ENCODE data around the gene GLA.

GLA gene

DNA sequence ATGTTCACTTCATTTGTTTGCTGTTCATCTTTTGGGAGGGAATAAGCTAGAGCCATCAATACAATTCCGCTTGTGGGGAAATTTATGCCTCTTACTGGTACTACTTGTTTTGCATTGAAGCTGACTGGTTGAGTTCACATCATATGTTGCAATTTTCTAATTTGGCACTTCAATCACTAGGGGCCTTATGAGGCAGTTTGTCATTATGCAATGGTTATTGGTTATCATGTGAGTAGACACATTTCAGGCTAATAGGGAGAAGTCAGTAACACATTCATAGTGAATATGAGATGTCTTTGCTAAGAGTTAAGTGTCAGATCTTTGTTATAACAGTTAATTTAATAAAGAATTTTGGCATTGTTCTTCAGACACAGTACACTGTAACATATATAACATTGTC lies 11.9 kb downstream of the GLA start:
- DNase-seq: no peak

GRCh38 chrX:101394372-101394771 lies 13.4 kb downstream of the GLA start:
- DNase-seq: no peak

- DNase-seq: no peak
These were observed 14.0 kb downstream of the GLA start for GRCh38 chrX:101393530-101394305.

- DNase-seq: no peak
These were observed 15.9 kb downstream of the GLA start for GRCh38 chrX:101391831-101392230.

GRCh38 chrX:101390664-101391525 lies 16.8 kb downstream of the GLA start, which contains the start of gene RPL36A:
Gene RPL36A, plus strand, starts transcription at chrX:101391011. Its CDS starts 33 bp downstream, at chrX:101391044.
- DNase-seq: peak; percentile 88

GRCh38 chrX:101388604-101389003 lies 19.1 kb downstream of the GLA start:
- DNase-seq: no peak

- DNase-seq: no peak
These were observed 21.2 kb downstream of the GLA start for GRCh38 chrX:101386542-101386885.

DNA sequence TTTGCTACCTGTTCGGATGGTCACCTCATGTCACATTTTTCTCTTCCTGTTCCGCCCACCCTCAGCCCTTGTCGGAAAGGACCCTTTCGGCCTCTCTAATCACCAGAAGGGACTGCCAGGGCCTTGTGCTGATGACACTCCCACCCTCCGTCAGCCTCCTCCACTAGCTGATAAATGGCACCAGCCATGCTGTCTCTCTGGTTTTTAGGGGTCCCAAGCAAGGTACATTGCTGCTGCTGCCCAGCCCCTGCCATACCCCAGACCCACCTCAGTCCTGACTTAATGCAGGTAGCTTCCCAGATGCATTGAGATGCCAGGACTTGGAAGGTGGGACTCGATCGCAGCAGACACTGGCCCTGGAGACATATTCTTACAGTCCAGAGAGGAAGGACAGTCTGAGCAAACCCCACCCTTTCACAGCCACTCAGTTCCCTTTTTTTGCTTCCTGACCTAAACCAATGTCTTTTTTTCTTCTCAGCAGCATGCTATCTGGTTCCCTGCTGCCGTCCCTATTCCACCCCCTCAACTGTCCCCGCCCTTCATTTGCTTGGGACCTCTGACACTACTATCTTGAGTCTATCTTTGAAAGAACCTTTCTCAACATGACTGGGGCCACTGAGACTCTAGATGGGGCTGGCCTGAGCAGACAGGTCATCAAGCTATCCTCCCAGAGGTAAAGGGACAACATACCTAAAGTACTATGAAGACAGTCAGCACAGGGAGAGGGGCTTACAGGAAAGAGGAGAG lies 21.8 kb downstream of the GLA start, which contains the start of gene BTK:
TSS of gene BTK (minus strand) at position 397 of the 747 bp plus-strand sequence. CDS start 10,907 bp downstream, outside the sequence.
- no peak for DNase-seq

DNA sequence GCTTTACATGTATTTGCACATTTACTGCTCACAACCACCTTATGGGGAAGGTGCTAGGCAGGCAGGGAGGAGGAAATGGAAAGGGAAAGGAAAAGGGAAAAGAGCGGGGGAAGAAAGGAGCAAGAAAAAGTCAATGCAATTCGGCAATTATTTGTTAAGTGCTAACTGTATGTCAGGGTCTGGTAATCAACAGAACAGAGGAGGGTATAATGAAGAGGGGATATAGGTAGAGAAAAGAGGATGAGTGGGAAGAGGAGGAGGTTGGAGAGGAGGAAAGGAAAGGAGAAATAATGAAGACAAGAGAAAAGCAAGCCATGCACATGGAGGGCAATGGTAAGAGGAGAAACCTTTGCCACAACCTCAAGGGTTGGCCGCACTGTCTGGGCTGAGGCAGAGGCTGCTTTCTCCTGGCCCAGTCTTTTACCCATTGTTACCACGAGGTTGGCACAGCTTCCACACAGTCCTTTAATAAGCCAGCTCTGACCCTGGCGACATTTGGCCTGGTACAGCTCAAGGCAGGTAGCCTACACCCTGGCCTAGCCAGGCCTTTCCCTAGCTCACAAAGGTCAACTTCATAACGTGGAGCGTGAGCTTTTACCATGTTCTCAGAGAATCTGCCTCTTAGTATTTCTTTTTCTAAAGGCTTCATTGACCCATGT lies 22.6 kb downstream of the GLA start:
- no peak for DNase-seq

- DNase-seq: no peak
These were observed 24.0 kb downstream of the GLA start for GRCh38 chrX:101383679-101384205.

DNA sequence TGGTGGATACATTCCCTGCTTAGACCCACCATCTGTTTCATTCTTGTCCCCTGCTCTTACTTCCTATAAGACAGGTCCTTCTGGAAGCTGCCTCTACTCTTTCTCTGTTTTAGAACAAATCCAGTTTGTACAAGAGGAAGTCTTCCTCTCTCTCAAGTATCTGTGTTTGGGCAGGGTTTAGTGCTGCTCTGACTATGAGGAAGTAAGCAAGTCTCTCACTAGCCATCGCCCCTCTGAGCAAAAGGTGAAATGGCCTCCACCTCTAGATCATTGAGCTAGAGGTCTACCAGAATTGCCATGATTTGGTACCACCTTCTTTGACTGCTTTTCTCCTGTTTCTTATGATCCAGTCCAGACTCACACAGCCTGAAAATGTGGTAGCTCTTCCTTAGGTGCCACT lies 30.2 kb downstream of the GLA start:
- DNase-seq: no peak

DNA sequence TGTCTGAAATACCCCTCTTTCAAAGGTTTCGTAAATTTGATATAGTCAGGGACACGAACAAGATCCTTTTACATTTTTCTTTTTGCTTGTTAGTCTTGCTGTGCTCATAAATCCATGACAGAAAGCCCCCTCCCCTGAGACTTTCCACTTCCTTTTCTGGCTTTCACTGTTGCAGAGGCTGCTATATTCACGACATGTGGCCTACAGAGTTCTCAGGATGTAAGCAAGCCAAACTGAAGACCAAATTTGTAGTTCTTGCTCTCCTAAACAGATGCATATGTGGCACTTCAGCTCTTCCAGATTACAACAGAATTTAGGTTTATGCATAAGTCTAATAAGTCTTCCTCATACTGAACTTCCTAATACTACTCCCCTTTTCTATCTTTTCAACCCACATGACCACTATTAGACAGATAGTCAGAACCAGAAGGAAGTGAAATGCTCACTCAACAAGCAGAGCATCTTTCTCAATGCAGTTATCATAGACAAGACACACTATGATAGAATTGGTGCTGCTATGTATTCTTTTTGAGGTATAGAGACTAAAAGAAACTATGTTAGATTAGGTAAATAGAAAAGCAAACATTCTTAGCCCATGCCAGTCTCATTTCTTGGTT lies 36.7 kb downstream of the GLA start:
- no peak for DNase-seq

- DNase-seq: no peak
These were observed 38.0 kb downstream of the GLA start for GRCh38 chrX:101369687-101370086.

DNA sequence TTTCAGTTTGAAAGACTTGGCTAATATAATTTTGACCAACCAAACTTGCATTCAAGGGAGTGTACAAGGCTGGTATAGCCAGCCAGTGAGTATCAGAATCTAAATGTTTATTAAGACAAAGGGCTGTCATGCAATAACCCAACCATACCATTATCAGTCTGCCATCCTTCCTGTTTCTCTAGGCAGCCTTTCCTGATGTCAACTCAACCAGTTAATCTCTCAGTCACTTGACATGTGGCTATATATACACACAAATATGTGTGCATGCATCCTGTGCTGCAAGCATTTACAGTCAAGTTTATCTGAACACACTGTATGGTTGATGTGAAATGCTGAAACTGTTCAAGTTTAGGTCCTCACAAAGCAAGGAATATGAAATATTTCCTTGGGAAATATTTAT lies 38.9 kb downstream of the GLA start:
- no peak for DNase-seq

- no peak for DNase-seq
These were observed 42.4 kb downstream of the GLA start for GRCh38 chrX:101365301-101365795.

DNA sequence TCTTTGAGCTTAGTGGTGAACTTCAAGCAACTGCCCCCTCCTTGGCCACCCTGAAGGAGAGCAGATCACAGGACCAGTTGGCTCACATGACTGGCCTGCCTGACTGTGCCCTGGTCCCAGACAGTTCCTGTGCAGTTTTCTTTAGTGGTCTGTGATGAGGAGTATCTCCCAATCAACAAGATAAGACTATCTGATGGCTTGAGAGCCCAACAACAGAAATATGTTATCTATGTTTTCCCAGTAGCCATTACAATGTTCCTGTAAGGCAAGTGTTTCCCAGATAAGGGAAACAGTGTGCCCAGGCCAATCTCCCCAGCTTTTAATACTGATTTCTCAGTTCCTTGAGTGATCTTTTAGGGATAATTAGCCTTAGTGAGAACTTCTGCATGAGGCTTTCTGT lies 45.0 kb downstream of the GLA start:
- no peak for DNase-seq

DNA sequence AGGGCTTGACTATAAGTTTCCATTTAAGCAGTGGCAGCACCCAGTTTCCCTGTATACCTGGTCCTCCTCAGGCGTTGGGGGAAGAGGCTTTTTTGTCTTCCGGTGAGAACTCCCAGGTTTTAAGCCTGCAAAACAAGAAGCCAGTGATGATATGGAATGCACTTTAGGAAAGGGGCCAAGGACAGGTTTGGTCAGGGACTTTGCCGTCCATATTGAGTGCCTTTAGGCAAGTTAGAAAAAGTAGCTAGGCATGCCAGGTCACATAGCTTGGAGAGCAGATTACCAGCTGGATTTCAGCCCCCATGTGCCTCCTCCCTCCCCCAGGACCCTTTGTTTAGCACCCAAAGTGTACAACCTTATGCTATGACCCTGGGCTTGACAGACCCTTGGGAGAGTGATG lies 45.6 kb downstream of the GLA start:
- no peak for DNase-seq

DNA sequence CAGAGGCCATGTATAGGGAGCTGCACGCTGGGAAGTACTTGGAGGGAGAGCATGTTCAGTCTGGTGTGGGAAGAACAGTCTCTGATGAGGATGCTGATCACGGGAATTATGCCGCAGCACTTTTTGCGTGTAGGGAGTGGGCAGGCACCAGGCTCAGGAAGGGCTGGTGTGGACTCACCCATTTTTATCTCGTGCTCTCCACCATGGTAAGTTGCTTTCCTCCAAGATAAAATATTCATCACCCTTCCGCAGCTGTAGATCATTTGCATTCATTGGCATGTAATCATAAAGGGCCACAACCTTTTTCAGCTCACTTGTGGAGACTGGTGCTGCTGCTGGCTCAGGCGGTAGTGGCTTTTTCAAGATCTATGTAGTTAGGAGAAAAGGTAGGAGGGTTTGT lies 47.3 kb downstream of the GLA start:
- no peak for DNase-seq

- no peak for DNase-seq
These were observed 47.8 kb downstream of the GLA start for GRCh38 chrX:101359966-101360365.

DNA sequence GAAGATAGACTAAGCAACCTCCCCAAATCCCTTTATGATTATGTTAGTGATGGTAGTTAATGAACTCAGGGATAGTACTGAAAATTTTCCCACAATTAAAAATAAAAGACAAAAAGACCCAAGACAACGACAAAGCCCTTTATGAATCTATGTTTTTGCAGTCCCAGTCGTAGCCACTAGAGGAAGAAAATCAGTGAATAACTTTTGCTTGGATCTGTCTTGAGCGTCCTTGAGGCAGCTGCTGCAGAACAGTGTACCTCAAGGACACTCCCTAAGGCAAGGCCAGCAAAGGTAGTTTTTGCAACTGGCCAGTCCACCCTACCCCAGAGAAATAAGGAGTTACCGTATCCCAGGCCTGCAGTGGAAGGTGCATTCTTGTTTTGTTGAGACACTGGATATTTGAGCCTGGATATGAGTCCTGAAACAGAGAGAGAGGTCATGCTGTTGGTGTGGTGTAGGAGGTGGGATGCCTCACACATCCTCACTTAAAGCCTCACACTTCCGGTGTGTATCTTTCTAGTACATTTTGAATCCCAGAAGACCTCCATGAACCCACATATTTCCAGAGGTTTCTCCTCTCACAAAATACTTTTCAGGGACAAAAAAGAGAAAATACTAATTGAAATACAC lies 50.4 kb downstream of the GLA start:
- no peak for DNase-seq

GRCh38 chrX:101349193-101349562 lies 58.5 kb downstream of the GLA start:
- DNase-seq: no peak

Measured in activated CD4-positive, alpha-beta T cell treated with anti-CD3 and anti-CD28 coated beads for 48 hours (primary cell).